ENCODE data around the gene DIAPH2.

DNA sequence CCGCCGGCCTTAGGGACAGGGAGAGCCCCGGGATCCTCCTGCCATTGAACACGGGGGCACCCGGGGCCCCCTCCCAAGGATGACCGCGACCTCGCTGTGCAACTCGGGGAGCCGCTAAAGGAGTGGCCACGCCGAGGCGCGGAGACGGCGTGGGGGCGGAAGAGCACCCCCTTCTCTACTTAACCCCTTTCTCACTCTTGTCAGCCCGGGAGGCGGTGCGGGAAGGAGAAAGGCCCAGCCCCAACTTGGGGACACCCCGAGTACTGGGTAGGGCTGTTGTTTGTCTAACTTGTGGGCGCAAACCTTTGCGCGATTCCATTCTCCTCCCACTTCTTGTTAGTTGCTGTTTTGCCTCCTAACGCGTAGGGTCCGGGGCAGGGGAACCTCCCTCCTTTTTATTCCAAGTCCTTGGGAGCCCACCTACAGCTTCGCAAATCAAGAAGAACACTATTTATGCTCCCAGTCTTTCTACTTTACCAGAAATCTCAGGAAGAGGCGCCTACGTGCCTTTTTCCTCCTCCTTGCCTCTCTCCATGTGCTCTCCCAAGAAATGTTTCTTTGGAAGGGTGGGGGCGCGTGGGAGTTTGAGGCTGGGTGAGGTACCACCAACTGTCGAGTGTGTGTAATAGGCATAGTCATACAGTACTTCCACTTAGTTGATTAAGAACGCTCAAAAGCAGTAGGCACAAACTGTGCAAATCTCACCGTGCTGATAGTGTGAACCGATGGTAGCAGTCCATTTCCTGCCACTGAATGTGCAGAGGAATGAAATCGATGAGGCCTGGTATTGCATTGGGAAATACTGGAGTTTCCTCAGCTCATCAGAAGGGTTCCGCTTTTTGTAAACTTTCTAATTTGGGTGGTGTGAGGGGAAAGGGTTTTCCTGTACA, 813 bp downstream of the DIAPH2 start:
- TF ChIP-seq, protein P1, sequence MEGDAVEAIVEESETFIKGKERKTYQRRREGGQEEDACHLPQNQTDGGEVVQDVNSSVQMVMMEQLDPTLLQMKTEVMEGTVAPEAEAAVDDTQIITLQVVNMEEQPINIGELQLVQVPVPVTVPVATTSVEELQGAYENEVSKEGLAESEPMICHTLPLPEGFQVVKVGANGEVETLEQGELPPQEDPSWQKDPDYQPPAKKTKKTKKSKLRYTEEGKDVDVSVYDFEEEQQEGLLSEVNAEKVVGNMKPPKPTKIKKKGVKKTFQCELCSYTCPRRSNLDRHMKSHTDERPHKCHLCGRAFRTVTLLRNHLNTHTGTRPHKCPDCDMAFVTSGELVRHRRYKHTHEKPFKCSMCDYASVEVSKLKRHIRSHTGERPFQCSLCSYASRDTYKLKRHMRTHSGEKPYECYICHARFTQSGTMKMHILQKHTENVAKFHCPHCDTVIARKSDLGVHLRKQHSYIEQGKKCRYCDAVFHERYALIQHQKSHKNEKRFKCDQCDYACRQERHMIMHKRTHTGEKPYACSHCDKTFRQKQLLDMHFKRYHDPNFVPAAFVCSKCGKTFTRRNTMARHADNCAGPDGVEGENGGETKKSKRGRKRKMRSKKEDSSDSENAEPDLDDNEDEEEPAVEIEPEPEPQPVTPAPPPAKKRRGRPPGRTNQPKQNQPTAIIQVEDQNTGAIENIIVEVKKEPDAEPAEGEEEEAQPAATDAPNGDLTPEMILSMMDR (IDR thresholded peaks at IDR 0.05 in 2 of 3, conservative IDR thresholded peaks at IDR 0.05 in 1 of 3; ENCODE audit: borderline replicate concordance in 1 of 3, insufficient read depth in 1 of 3, low read depth in 2 of 3, low read length in 2 of 3): no peak
- TF ChIP-seq, protein P2, sequence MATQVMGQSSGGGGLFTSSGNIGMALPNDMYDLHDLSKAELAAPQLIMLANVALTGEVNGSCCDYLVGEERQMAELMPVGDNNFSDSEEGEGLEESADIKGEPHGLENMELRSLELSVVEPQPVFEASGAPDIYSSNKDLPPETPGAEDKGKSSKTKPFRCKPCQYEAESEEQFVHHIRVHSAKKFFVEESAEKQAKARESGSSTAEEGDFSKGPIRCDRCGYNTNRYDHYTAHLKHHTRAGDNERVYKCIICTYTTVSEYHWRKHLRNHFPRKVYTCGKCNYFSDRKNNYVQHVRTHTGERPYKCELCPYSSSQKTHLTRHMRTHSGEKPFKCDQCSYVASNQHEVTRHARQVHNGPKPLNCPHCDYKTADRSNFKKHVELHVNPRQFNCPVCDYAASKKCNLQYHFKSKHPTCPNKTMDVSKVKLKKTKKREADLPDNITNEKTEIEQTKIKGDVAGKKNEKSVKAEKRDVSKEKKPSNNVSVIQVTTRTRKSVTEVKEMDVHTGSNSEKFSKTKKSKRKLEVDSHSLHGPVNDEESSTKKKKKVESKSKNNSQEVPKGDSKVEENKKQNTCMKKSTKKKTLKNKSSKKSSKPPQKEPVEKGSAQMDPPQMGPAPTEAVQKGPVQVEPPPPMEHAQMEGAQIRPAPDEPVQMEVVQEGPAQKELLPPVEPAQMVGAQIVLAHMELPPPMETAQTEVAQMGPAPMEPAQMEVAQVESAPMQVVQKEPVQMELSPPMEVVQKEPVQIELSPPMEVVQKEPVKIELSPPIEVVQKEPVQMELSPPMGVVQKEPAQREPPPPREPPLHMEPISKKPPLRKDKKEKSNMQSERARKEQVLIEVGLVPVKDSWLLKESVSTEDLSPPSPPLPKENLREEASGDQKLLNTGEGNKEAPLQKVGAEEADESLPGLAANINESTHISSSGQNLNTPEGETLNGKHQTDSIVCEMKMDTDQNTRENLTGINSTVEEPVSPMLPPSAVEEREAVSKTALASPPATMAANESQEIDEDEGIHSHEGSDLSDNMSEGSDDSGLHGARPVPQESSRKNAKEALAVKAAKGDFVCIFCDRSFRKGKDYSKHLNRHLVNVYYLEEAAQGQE (IDR thresholded peaks at IDR 0.05; ENCODE audit: low read depth): no peak
- TF ChIP-seq POLR2AphosphoS5 (IDR thresholded peaks at IDR 0.05; ENCODE audit: low read depth, low read length) (no peak), YY1 (IDR thresholded peaks at IDR 0.05; ENCODE audit: extremely low read depth, insufficient replicate concordance, low read depth, low read length) (no peak)

Data from HCT116 (cell line).